ENCODE results near the gene ZBTB44. TPM values are rescaled to one million over a fixed set of nuclear protein-coding genes. Genes with fewer than 3 reads are reported as not detected.

ZBTB44 gene
- total RNA-seq, 1 experiment from 2014 or later = 66.4 TPM

- no peaks in the 10 kb centered on the region for H3K36me3 ChIP-seq (ENCODE audit: control insufficient read depth, insufficient read depth, low read length)
- H3K27ac ChIP-seq (ENCODE audit: low read length) = no peak overlapping the region
- intact Hi-C loops (cut with micrococcal nuclease; ENCODE audit: unreplicated experiment) = no loop called here
- no peaks in the 10 kb centered on the region for H3K4me1 ChIP-seq (ENCODE audit: control insufficient read depth, insufficient read depth, low read length)
- no TSS peak for BruUV-seq (replicated peaks)
- no peak for TF ChIP-seq SIN3A (IDR thresholded peaks at IDR 0.05; ENCODE audit: borderline replicate concordance, insufficient read depth, low read depth, low read length)
- TF ChIP-seq TCF7L2 (IDR thresholded peaks at IDR 0.05; ENCODE audit: low read depth, low read length) = no peak
- no peak for TF ChIP-seq CTCF (IDR thresholded peaks at IDR 0.05)
- CTCF ChIA-PET = interaction anchor here (0.5 kb wide), 1 partner anchor 101 kb away, joined by 4 read pairs; no protein-coding TSS in a partner anchor
- H3K9me3 ChIP-seq (ENCODE audit: control insufficient read depth, insufficient read depth, low read depth, low read length) = no peaks in the 10 kb centered on the region
- ATAC-seq (no peak), DNase-seq (ENCODE audit: low read depth, low spot score) (no peak)
- H3K4me3 ChIP-seq (ENCODE audit: low read depth in 2 of 2, low read length in 2 of 2) = no peak overlapping the region
- POLR2A ChIA-PET = interaction anchor here (0.7 kb wide), 1 partner anchor 24 kb away, joined by 3 read pairs; no protein-coding TSS in a partner anchor
- no peaks in the 10 kb centered on the region for H3K27me3 ChIP-seq (ENCODE audit: control insufficient read depth, insufficient read depth, low read length)
- in situ Hi-C loops (cut with HindIII; ENCODE audit: low pct_unique_long_range_greater_than_20kb, low sequenced_read_pairs) = no loop called here
Observed at GRCh38 chr11:130330101-130330684, 15.5 kb upstream of the ZBTB44 start.

- TF ChIP-seq CTCF (IDR thresholded peaks at IDR 0.05) = no peak
- TF ChIP-seq, protein P1, sequence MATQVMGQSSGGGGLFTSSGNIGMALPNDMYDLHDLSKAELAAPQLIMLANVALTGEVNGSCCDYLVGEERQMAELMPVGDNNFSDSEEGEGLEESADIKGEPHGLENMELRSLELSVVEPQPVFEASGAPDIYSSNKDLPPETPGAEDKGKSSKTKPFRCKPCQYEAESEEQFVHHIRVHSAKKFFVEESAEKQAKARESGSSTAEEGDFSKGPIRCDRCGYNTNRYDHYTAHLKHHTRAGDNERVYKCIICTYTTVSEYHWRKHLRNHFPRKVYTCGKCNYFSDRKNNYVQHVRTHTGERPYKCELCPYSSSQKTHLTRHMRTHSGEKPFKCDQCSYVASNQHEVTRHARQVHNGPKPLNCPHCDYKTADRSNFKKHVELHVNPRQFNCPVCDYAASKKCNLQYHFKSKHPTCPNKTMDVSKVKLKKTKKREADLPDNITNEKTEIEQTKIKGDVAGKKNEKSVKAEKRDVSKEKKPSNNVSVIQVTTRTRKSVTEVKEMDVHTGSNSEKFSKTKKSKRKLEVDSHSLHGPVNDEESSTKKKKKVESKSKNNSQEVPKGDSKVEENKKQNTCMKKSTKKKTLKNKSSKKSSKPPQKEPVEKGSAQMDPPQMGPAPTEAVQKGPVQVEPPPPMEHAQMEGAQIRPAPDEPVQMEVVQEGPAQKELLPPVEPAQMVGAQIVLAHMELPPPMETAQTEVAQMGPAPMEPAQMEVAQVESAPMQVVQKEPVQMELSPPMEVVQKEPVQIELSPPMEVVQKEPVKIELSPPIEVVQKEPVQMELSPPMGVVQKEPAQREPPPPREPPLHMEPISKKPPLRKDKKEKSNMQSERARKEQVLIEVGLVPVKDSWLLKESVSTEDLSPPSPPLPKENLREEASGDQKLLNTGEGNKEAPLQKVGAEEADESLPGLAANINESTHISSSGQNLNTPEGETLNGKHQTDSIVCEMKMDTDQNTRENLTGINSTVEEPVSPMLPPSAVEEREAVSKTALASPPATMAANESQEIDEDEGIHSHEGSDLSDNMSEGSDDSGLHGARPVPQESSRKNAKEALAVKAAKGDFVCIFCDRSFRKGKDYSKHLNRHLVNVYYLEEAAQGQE (IDR thresholded peaks at IDR 0.05; ENCODE audit: insufficient read depth in 1 of 2, low read depth in 2 of 2, low read length in 1 of 2) = no peak
- TF ChIP-seq SIN3A (IDR thresholded peaks at IDR 0.05; ENCODE audit: borderline replicate concordance, insufficient read depth, low read depth, low read length) = no peak
- TF ChIP-seq TCF7L2 (IDR thresholded peaks at IDR 0.05; ENCODE audit: low read depth, low read length) = no peak
- TF ChIP-seq POLR2AphosphoS5 (IDR thresholded peaks at IDR 0.05; ENCODE audit: low read depth, low read length) = no peak
- POLR2A ChIA-PET = no interaction called here
- CTCF ChIA-PET = no interaction called here
- BruUV-seq (replicated peaks) = no TSS peak
- H3K27ac ChIP-seq (ENCODE audit: low read length) = no peak overlapping the region
- H3K36me3 ChIP-seq (ENCODE audit: control insufficient read depth, insufficient read depth, low read length) = no peaks in the 10 kb centered on the region
- no peaks in the 10 kb centered on the region for H3K9me3 ChIP-seq (ENCODE audit: control insufficient read depth, insufficient read depth, low read depth, low read length)
- in situ Hi-C loops (cut with HindIII; ENCODE audit: low pct_unique_long_range_greater_than_20kb, low sequenced_read_pairs) (no loop called here), intact Hi-C loops (cut with micrococcal nuclease; ENCODE audit: unreplicated experiment) (no loop called here)
- no peaks in the 10 kb centered on the region for H3K4me1 ChIP-seq (ENCODE audit: control insufficient read depth, insufficient read depth, low read length)
- H3K27me3 ChIP-seq (ENCODE audit: control insufficient read depth, insufficient read depth, low read length) = no peaks in the 10 kb centered on the region
- H3K4me3 ChIP-seq (ENCODE audit: low read depth in 2 of 2, low read length in 2 of 2) = no peak overlapping the region
- no peak for DNase-seq (ENCODE audit: low read depth, low spot score)
- no peak for ATAC-seq
Observed at GRCh38 chr11:130328420-130328819, 13.7 kb upstream of the ZBTB44 start.
